ENCODE data around the gene L1CAM. TPM values are rescaled to one million over a fixed set of nuclear protein-coding genes. Genes with fewer than 3 reads are reported as not detected.
A peak's percentile ranks its signal among the peaks of the same experiment; 100 is the strongest.

The L1CAM gene
- total and polyA plus RNA-seq, 2 donors (not counting 1 experiment from before 2014, with no cell fraction given) = 9.4 to 19.9 TPM

- CTCF ChIA-PET = no interaction called here
- DNase-seq = no peak
- peaks cover 5% of the 10 kb centered on the region for H3K4me1 Mint-ChIP-seq
These were observed 57.0 kb downstream of the L1CAM start for GRCh38 chrX:153828723-153829548.

GRCh38 chrX:153828308-153828707, 57.7 kb downstream of the L1CAM start:
- no peak overlapping the region for H2AFZ ChIP-seq (ENCODE audit: insufficient read depth, low read depth, low read length, poor library complexity, severe bottlenecking)
- ATAC-seq (ENCODE audit: low read depth) (no peak), DNase-seq (no peak)
- H3K27me3 ChIP-seq (replicated peaks in 1 of 4; ENCODE audit: control extremely low read depth in 1 of 4, control insufficient read depth in 3 of 4, insufficient read depth in 4 of 4, low read length in 3 of 4) = peaks cover 0 to 46% (median 11%) of the 10 kb centered on the region in 4 experiments
- ChIA-PET POLR2A (no interaction called here), CTCF (no interaction called here)
- TF ChIP-seq EZH2 (IDR thresholded peaks at IDR 0.05; ENCODE audit: borderline replicate concordance, insufficient read depth, low read depth, low read length, poor library complexity, severe bottlenecking) (no peak), CTCF (IDR thresholded peaks at IDR 0.05) (no peak)
- H3K4me1 ChIP-seq (ENCODE audit: control insufficient read depth in 2 of 2, insufficient read depth in 2 of 2, low read length in 2 of 2) = peaks cover 7 to 16% of the 10 kb centered on the region in 2 donors
- no peaks in the 10 kb centered on the region for H3K36me3 ChIP-seq (replicated peaks in 1 of 2; ENCODE audit: control extremely low read depth in 1 of 2, control insufficient read depth in 1 of 2, extremely low read depth in 1 of 2, insufficient read depth in 2 of 2, low read length in 1 of 2)
- intact Hi-C loops (cut with micrococcal nuclease) = no loop called here
- peaks cover 0 to 9% (median 0%) of the 10 kb centered on the region in 3 donors for H3K9me3 ChIP-seq (ENCODE audit: control extremely low read depth in 1 of 3, control insufficient read depth in 2 of 3, insufficient read depth in 1 of 3, low read length in 2 of 3)
- H3K9ac ChIP-seq (ENCODE audit: low read length) = no peak overlapping the region
- Mint-ChIP-seq H3K27ac (no peak overlapping the region), H3K9me3 (ENCODE audit: insufficient read depth) (no peaks in the 10 kb centered on the region), H3K4me3 (peak overlapping the region; percentile 34), H3K4me1 (peaks cover 5% of the 10 kb centered on the region), H3K27me3 (peaks cover 39% of the 10 kb centered on the region)
- no peaks in the 10 kb centered on the region for H3K79me2 ChIP-seq (ENCODE audit: control insufficient read depth, insufficient read depth, low read length)
- WGBS (ENCODE audit: insufficient coverage) = 85% methylated on average over 5 of the region's 17 CpGs
- H3K4me2 ChIP-seq (replicated peaks; ENCODE audit: low read depth, low read length, poor library complexity, severe bottlenecking) = no peak overlapping the region
- no peak overlapping the region for H3K4me3 ChIP-seq (ENCODE audit: control extremely low read depth in 1 of 5, extremely low read depth in 1 of 5, insufficient read depth in 1 of 5, low read depth in 2 of 5, low read length in 4 of 5)
- no peaks in the 10 kb centered on the region for H4K20me1 ChIP-seq (ENCODE audit: control insufficient read depth, insufficient read depth, low read length, poor library complexity, severe bottlenecking)
- H3K27ac ChIP-seq (ENCODE audit: low read length in 2 of 2) = no peak overlapping the region

More at GRCh38 chrX:153828723-153829548, 57.0 kb downstream of the L1CAM start:
- Histone ChIP-seq H3K27me3 (replicated peaks in 1 of 4; ENCODE audit: control extremely low read depth in 1 of 4, control insufficient read depth in 3 of 4, insufficient read depth in 4 of 4, low read length in 3 of 4) (peaks cover 0 to 46% (median 11%) of the 10 kb centered on the region in 4 experiments), H2AFZ (ENCODE audit: insufficient read depth, low read depth, low read length, poor library complexity, severe bottlenecking) (no peak overlapping the region), H3K9ac (ENCODE audit: low read length) (peak overlapping the region; percentile 43), H3K9me3 (ENCODE audit: control extremely low read depth in 1 of 3, control insufficient read depth in 2 of 3, insufficient read depth in 1 of 3, low read length in 2 of 3) (peaks cover 0 to 9% (median 0%) of the 10 kb centered on the region in 3 donors), H3K79me2 (ENCODE audit: control insufficient read depth, insufficient read depth, low read length) (no peaks in the 10 kb centered on the region), H3K36me3 (replicated peaks in 1 of 2; ENCODE audit: control extremely low read depth in 1 of 2, control insufficient read depth in 1 of 2, extremely low read depth in 1 of 2, insufficient read depth in 2 of 2, low read length in 1 of 2) (no peaks in the 10 kb centered on the region), H3K4me3 (ENCODE audit: control extremely low read depth in 1 of 5, extremely low read depth in 1 of 5, insufficient read depth in 1 of 5, low read depth in 2 of 5, low read length in 4 of 5) (peak overlapping the region in 3 of 5 experiments; percentile 29 to 54 (median 38)), H3K4me2 (replicated peaks; ENCODE audit: low read depth, low read length, poor library complexity, severe bottlenecking) (peak overlapping the region; percentile 81), H4K20me1 (ENCODE audit: control insufficient read depth, insufficient read depth, low read length, poor library complexity, severe bottlenecking) (no peaks in the 10 kb centered on the region), H3K27ac (ENCODE audit: low read length in 2 of 2) (no peak overlapping the region), H3K4me1 (ENCODE audit: control insufficient read depth in 2 of 2, insufficient read depth in 2 of 2, low read length in 2 of 2) (peaks cover 7 to 16% of the 10 kb centered on the region in 2 donors)
- 12% methylated on average over 26 of the region's 50 CpGs for WGBS (ENCODE audit: insufficient coverage)
- peak overlapping the region; percentile 78 for H3K4me3 Mint-ChIP-seq
- no peaks in the 10 kb centered on the region for H3K9me3 Mint-ChIP-seq (ENCODE audit: insufficient read depth)
- peak; percentile 21 for ATAC-seq (ENCODE audit: low read depth)
- H3K27ac Mint-ChIP-seq = no peak overlapping the region
- peaks cover 36% of the 10 kb centered on the region for H3K27me3 Mint-ChIP-seq
- intact Hi-C loops (cut with micrococcal nuclease) = no loop called here
- POLR2A ChIA-PET = no interaction called here
- no peak for TF ChIP-seq EZH2 (IDR thresholded peaks at IDR 0.05; ENCODE audit: borderline replicate concordance, insufficient read depth, low read depth, low read length, poor library complexity, severe bottlenecking)
